ENCODE data around the gene TMOD1.

The TMOD1 gene

DNA sequence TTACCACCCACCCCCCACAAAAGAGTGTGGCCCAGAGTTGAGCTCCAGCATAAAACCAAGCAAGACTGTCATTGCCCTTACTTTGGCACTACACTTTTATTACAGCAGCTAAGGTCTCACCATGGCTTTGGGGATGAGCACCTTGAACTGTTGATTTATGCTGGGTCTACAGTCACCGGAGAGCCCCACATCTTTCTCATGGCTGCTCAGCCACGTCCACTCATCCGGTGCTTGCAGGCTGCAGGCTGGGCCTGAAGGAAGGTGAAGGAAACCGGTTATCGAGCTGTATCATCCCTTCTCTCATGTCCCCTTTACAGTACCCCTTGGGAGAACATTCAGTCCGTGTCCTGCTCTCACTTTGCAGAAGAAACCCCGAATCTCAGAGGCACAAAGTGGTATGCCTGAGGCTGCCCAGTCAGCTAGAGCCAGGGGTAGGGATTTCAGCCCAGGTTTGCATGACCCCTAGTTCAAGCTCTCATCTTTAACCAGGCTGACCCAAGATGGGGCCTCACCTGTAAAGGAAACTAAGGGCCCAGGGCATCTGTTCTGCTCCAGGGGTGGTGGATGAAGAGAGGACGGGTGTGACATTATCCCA is 11.6 kb downstream of the TMOD1 start:
- DNase-seq = no peak
- Histone ChIP-seq H2AK5ac (ENCODE audit: low read length, severe bottlenecking) (no peak overlapping the region), H3K4me2 (ENCODE audit: low read length, poor library complexity, severe bottlenecking) (no peak overlapping the region), H3K79me1 (replicated peaks; ENCODE audit: low read length, poor library complexity, severe bottlenecking) (no peaks in the 10 kb centered on the region), H3K4me3 (ENCODE audit: insufficient read depth in 1 of 2, low read depth in 1 of 2, low read length in 2 of 2) (no peak overlapping the region), H2BK12ac (ENCODE audit: low read length in 2 of 2) (no peak overlapping the region), H2BK120ac (ENCODE audit: low read depth, low read length) (no peak overlapping the region), H3K27ac (ENCODE audit: low read length, poor library complexity, severe bottlenecking) (no peak overlapping the region), H3K23ac (ENCODE audit: low read length in 2 of 2) (no peak overlapping the region), H3K14ac (ENCODE audit: low read length in 2 of 2) (no peak overlapping the region), H2BK5ac (ENCODE audit: low read depth, low read length, poor library complexity, severe bottlenecking) (no peak overlapping the region), H4K91ac (ENCODE audit: low read length) (no peak overlapping the region), H3K36me3 (ENCODE audit: control insufficient read depth in 1 of 2, insufficient read depth in 2 of 2, low read depth in 1 of 2, low read length in 2 of 2) (no peaks in the 10 kb centered on the region), H3K9ac (ENCODE audit: low read length) (no peak overlapping the region), H3K9me3 (ENCODE audit: control insufficient read depth, low read length) (no peaks in the 10 kb centered on the region), H4K8ac (ENCODE audit: low read length) (no peak overlapping the region), H2BK15ac (ENCODE audit: low read depth, poor library complexity, severe bottlenecking) (no peak overlapping the region), H3K27me3 (ENCODE audit: control insufficient read depth in 1 of 2, insufficient read depth in 1 of 2, low read length in 2 of 2) (peaks cover 4 to 11% of the 10 kb centered on the region in 2 experiments), H3K4ac (ENCODE audit: low read depth in 1 of 2, low read length in 2 of 2) (no peak overlapping the region), H2AFZ (ENCODE audit: low read depth, low read length) (no peak overlapping the region), H3K18ac (ENCODE audit: low read depth in 1 of 2, low read length in 2 of 2) (no peak overlapping the region), H3K4me1 (ENCODE audit: control insufficient read depth, insufficient read depth, low read depth, low read length) (peaks cover 7% of the 10 kb centered on the region)
- 87% methylated on average over 8 of the region's 8 CpGs for WGBS

DNA sequence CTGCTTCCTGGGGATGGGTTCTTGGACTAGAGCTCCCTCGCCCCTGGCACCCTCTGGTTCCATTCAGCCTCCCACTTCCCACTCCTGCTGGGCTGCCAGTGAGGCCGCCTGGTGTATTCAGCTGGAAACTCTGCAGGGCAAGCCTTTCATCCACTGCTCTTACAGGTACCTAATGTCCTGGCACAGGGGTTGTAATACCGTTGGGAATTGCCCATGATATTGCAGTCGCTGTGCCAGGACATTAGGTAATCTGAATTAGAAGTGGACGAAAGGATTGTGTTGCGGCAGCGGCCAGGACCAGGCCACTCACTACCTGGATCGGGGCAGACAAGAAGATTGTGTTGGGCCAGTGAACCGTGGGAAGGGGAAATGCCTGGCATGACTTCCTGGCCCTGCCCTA is 13.1 kb downstream of the TMOD1 start:
- no peak overlapping the region for H3K4ac ChIP-seq (ENCODE audit: low read depth in 1 of 2, low read length in 2 of 2)
- no peak for DNase-seq
- H3K9me3 ChIP-seq (ENCODE audit: control insufficient read depth, low read length) = no peaks in the 10 kb centered on the region
- 92% methylated on average over 9 of the region's 9 CpGs for WGBS
- H2BK5ac ChIP-seq (ENCODE audit: low read depth, low read length, poor library complexity, severe bottlenecking) = no peak overlapping the region
- H3K4me2 ChIP-seq (ENCODE audit: low read length, poor library complexity, severe bottlenecking) = no peak overlapping the region
- H2BK120ac ChIP-seq (ENCODE audit: low read depth, low read length) = no peak overlapping the region
- peaks cover 4 to 11% of the 10 kb centered on the region in 2 experiments for H3K27me3 ChIP-seq (ENCODE audit: control insufficient read depth in 1 of 2, insufficient read depth in 1 of 2, low read length in 2 of 2)
- peaks cover 9% of the 10 kb centered on the region for H3K4me1 ChIP-seq (ENCODE audit: control insufficient read depth, insufficient read depth, low read depth, low read length)
- no peak overlapping the region for H2AK5ac ChIP-seq (ENCODE audit: low read length, severe bottlenecking)
- H3K18ac ChIP-seq (ENCODE audit: low read depth in 1 of 2, low read length in 2 of 2) = no peak overlapping the region
- H2AFZ ChIP-seq (ENCODE audit: low read depth, low read length) = no peak overlapping the region
- H2BK12ac ChIP-seq (ENCODE audit: low read length in 2 of 2) = no peak overlapping the region
- no peak overlapping the region for H4K8ac ChIP-seq (ENCODE audit: low read length)
- no peak overlapping the region for H3K9ac ChIP-seq (ENCODE audit: low read length)
- H3K27ac ChIP-seq (ENCODE audit: low read length, poor library complexity, severe bottlenecking) = no peak overlapping the region
- no peak overlapping the region for H2BK15ac ChIP-seq (ENCODE audit: low read depth, poor library complexity, severe bottlenecking)
- H4K91ac ChIP-seq (ENCODE audit: low read length) = no peak overlapping the region
- H3K23ac ChIP-seq (ENCODE audit: low read length in 2 of 2) = no peak overlapping the region
- no peaks in the 10 kb centered on the region for H3K79me1 ChIP-seq (replicated peaks; ENCODE audit: low read length, poor library complexity, severe bottlenecking)
- no peak overlapping the region for H3K14ac ChIP-seq (ENCODE audit: low read length in 2 of 2)
- no peak overlapping the region for H3K4me3 ChIP-seq (ENCODE audit: insufficient read depth in 1 of 2, low read depth in 1 of 2, low read length in 2 of 2)
- H3K36me3 ChIP-seq (ENCODE audit: control insufficient read depth in 1 of 2, insufficient read depth in 2 of 2, low read depth in 1 of 2, low read length in 2 of 2) = no peaks in the 10 kb centered on the region

DNA sequence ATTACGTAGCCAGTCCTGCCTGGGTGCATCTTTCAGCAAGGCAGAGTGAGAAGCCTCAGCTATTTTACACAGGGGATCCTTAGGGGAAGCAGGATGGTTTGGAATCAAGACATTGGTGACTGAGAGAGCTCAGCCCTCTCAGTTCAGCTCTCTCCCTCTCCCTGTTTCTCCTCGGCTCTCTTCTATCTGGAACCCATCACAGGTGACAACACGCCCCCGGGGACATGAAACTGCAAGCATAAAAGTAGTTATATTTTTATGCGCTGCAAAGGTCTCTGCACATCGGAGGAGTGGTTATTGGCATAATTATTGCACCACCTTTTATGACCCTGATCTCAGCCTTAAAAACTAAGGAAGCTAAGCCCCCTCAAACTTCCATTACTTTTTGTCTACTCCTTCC is 14.2 kb downstream of the TMOD1 start:
- no peak overlapping the region for H2AK5ac ChIP-seq (ENCODE audit: low read length, severe bottlenecking)
- no peak overlapping the region for H4K8ac ChIP-seq (ENCODE audit: low read length)
- no peak overlapping the region for H2BK5ac ChIP-seq (ENCODE audit: low read depth, low read length, poor library complexity, severe bottlenecking)
- no peak overlapping the region for H2BK120ac ChIP-seq (ENCODE audit: low read depth, low read length)
- no peak overlapping the region for H2BK15ac ChIP-seq (ENCODE audit: low read depth, poor library complexity, severe bottlenecking)
- H3K9me3 ChIP-seq (ENCODE audit: control insufficient read depth, low read length) = no peaks in the 10 kb centered on the region
- no peaks in the 10 kb centered on the region for H3K36me3 ChIP-seq (ENCODE audit: control insufficient read depth in 1 of 2, insufficient read depth in 2 of 2, low read depth in 1 of 2, low read length in 2 of 2)
- H3K4ac ChIP-seq (ENCODE audit: low read depth in 1 of 2, low read length in 2 of 2) = no peak overlapping the region
- peaks cover 4 to 11% of the 10 kb centered on the region in 2 experiments for H3K27me3 ChIP-seq (ENCODE audit: control insufficient read depth in 1 of 2, insufficient read depth in 1 of 2, low read length in 2 of 2)
- no peak overlapping the region for H3K4me2 ChIP-seq (ENCODE audit: low read length, poor library complexity, severe bottlenecking)
- H3K4me3 ChIP-seq (ENCODE audit: insufficient read depth in 1 of 2, low read depth in 1 of 2, low read length in 2 of 2) = no peak overlapping the region
- H3K79me1 ChIP-seq (replicated peaks; ENCODE audit: low read length, poor library complexity, severe bottlenecking) = no peaks in the 10 kb centered on the region
- 81% methylated on average over 6 of the region's 6 CpGs for WGBS
- no peak for DNase-seq
- no peak overlapping the region for H3K23ac ChIP-seq (ENCODE audit: low read length in 2 of 2)
- H4K91ac ChIP-seq (ENCODE audit: low read length) = no peak overlapping the region
- H2BK12ac ChIP-seq (ENCODE audit: low read length in 2 of 2) = no peak overlapping the region
- H3K4me1 ChIP-seq (ENCODE audit: control insufficient read depth, insufficient read depth, low read depth, low read length) = peaks cover 9% of the 10 kb centered on the region
- no peak overlapping the region for H3K27ac ChIP-seq (ENCODE audit: low read length, poor library complexity, severe bottlenecking)
- no peak overlapping the region for H3K14ac ChIP-seq (ENCODE audit: low read length in 2 of 2)
- no peak overlapping the region for H3K9ac ChIP-seq (ENCODE audit: low read length)
- no peak overlapping the region for H3K18ac ChIP-seq (ENCODE audit: low read depth in 1 of 2, low read length in 2 of 2)
- H2AFZ ChIP-seq (ENCODE audit: low read depth, low read length) = no peak overlapping the region

DNA sequence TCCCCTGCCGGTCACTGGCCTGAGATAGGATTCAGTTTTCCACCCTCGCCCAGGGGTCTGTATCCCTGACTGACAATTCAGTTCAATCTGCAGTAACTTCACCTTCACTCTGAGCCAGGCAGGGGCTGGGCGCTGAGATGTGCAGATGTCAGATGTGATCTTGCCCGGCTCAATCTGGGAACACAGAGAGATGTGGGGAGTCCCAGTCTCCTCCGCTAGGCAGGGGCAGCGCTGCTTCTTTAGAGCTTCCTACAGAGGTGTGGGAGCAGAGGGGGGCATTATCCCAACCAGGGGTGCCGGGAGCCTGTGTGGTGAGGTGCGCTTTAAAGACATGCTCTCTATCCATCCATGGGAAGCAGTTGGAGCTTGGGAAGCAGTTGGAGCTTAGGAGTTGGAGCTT is 14.6 kb downstream of the TMOD1 start:
- no peak overlapping the region for H3K27ac ChIP-seq (ENCODE audit: low read length, poor library complexity, severe bottlenecking)
- peaks cover 6% of the 10 kb centered on the region for H3K4me1 ChIP-seq (ENCODE audit: control insufficient read depth, insufficient read depth, low read depth, low read length)
- 88% methylated on average over 8 of the region's 8 CpGs for WGBS
- H4K91ac ChIP-seq (ENCODE audit: low read length) = no peak overlapping the region
- DNase-seq = no peak
- H3K36me3 ChIP-seq (ENCODE audit: control insufficient read depth in 1 of 2, insufficient read depth in 2 of 2, low read depth in 1 of 2, low read length in 2 of 2) = no peaks in the 10 kb centered on the region
- H4K8ac ChIP-seq (ENCODE audit: low read length) = no peak overlapping the region
- no peak overlapping the region for H2AFZ ChIP-seq (ENCODE audit: low read depth, low read length)
- H3K23ac ChIP-seq (ENCODE audit: low read length in 2 of 2) = no peak overlapping the region
- no peak overlapping the region for H3K9ac ChIP-seq (ENCODE audit: low read length)
- H2BK5ac ChIP-seq (ENCODE audit: low read depth, low read length, poor library complexity, severe bottlenecking) = no peak overlapping the region
- H3K79me1 ChIP-seq (replicated peaks; ENCODE audit: low read length, poor library complexity, severe bottlenecking) = no peaks in the 10 kb centered on the region
- no peak overlapping the region for H2BK120ac ChIP-seq (ENCODE audit: low read depth, low read length)
- no peak overlapping the region for H3K14ac ChIP-seq (ENCODE audit: low read length in 2 of 2)
- H3K18ac ChIP-seq (ENCODE audit: low read depth in 1 of 2, low read length in 2 of 2) = no peak overlapping the region
- no peak overlapping the region for H2BK15ac ChIP-seq (ENCODE audit: low read depth, poor library complexity, severe bottlenecking)
- H3K9me3 ChIP-seq (ENCODE audit: control insufficient read depth, low read length) = no peaks in the 10 kb centered on the region
- no peak overlapping the region for H2BK12ac ChIP-seq (ENCODE audit: low read length in 2 of 2)
- H2AK5ac ChIP-seq (ENCODE audit: low read length, severe bottlenecking) = no peak overlapping the region
- H3K4me3 ChIP-seq (ENCODE audit: insufficient read depth in 1 of 2, low read depth in 1 of 2, low read length in 2 of 2) = no peak overlapping the region
- no peak overlapping the region for H3K4ac ChIP-seq (ENCODE audit: low read depth in 1 of 2, low read length in 2 of 2)
- no peak overlapping the region for H3K4me2 ChIP-seq (ENCODE audit: low read length, poor library complexity, severe bottlenecking)
- H3K27me3 ChIP-seq (ENCODE audit: control insufficient read depth in 1 of 2, insufficient read depth in 1 of 2, low read length in 2 of 2) = peaks cover 4 to 11% of the 10 kb centered on the region in 2 experiments

Data from mesenchymal stem cell (in vitro differentiated cells and primary cell).